GM18519 (cell line): Measurements from ENCODE around the gene TRAF2.
A peak's percentile ranks its signal among the peaks of the same experiment; 100 is the strongest.

ENCODE experiments used
- ATAC-seq: cut with Tn5 transposase; IDR thresholded peaks from one replicate; pipeline ENCODE4 v1.9.1; 2021; ENCODE audit warnings: mild to moderate bottlenecking, moderate library complexity; ENCODE audit not compliant: unreplicated experiment, low FRiP score

The TRAF2 gene

GRCh38 chr9:136931611-136932130, 45.4 kb downstream of the TRAF2 start:
- no peak for ATAC-seq

DNA sequence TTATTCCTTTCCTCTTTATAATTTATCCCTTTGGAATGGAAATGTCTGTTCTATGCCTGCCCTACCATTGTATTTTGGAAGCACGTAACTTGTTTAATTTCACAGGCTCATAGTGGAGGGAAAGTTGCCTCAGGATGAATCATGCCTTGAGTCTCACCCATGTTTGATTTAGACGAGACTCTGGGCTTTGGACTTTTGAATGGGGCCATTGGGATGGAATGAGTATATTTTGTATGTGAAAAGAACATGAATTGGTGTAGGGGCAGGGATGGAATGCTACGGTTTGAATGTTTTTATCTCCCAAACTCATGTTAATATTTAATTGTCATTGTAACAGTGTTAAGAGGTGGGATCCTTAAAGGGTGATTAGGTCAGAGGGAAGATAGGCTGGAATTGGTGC, 48.0 kb downstream of the TRAF2 start:
- no peak for ATAC-seq

DNA sequence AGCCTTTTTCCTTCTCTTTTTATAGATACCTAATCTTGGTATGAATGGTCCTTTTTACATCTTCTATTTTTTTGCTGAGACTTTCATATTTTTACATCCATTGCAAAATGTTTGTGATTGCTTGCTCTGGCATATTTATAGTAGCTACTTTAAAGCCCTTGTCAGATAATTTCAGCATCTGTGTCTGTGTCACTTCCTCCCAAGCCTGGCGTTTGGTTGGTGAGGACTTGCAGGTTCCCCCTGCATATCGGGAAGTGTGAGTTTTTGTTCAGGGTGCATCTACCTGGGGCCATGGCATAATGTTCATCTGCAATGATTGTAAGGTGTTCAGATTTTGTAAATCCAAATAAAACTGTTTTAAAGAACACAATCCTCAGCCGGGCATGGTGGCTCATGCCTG, 49.3 kb downstream of the TRAF2 start:
- no peak for ATAC-seq

DNA sequence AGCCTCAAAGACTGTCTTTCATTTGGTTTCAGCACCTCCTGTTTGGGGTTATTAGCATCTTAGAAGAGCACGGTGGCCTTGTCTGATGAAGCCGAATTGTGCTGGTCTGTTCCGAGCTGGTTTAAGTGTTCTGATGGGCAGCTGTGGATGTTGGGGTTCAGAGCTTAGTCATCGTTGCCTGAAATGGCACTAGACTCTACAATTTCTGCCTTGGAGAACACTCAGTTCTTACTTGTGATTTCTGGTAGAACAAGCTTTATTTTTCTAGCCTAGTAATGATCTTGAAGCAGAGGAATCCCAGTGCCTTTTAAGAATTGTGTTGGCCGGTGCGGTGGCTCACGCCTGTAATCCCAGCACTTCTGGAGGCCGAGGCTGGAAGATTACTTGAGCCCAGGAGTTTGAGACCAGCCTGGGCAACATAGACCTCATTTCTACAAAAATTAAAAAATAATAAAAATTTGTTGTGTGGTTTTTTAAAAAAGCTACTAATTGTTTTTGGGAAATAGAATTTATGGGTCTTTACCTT, 50.4 kb downstream of the TRAF2 start:
- ATAC-seq, result no peak

DNA sequence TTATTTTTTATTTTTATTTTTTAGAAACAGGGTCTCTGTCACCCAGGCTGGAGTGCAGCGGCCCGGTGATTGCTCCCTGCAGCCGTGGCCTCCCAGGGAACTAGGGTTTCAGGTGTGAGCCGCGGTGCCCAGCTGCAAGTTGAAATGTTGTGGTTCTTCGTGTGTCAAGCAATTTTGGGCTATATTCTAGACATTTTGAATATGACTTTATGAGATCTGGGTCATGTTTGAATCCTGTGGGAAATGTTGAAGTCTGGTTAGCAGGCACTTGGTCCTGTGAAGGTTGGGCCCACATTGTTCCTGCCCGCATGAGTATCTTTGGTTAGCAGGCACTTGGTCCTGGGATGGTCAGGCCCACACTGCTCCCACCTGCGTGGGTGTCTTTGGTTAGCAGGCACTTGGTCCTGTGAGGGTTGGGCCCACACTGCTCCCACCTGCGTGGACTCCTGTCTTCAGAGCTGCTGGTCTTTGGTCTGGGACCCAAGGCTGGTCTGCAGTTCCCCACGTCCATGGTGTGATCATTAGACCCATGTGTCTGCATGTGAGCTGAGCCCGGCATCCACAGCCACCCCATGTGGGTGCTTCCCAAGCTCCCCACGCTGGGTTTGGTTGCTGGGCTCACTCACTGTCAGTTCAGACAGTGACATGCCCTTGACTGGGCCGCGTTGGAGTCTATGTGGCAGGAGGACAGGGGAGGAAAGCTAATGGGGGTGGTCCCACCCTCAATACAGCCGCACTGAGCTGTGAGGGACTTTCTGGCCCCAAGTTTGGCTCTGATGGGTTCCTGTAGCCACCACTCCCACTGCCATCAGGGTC, 51.1 kb downstream of the TRAF2 start:
- no peak for ATAC-seq

DNA sequence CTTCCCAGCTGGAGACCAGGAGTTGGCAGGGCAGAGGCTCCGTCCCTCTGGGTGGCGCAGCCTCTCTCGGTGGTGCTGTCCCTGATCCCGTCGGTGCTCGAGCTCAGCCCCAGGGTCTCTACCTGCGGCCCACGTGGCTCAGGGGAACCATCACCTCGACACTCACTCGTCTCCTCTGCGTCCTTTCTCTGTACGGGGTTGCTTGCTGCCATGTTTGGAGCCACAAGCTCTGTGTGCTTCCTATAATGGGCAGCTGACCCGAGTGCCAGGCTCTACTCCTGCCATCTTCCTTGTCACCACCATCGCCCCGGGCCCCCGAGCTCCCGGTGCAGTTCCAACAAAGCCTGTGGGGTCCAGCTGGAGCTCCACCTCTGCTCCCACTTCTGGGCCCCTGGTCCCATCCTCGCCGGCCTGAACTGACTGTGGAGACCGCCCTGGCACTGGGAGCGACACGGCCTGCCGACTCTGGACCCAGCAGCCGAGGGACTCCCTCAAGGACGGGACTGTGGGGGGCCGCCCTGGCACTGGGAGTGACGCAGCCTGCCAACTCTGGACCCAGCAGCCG, 53.2 kb downstream of the TRAF2 start:
- no peak for ATAC-seq

- no peak for ATAC-seq
Measured at GRCh38 chr9:136939996-136940525, 53.7 kb downstream of the TRAF2 start.

- ATAC-seq, result no peak
Measured at GRCh38 chr9:136940526-136941230, 54.4 kb downstream of the TRAF2 start.

- no peak for ATAC-seq
Measured at GRCh38 chr9:136941231-136942111, 55.2 kb downstream of the TRAF2 start.

- no peak for ATAC-seq
Measured at GRCh38 chr9:136942112-136942880, 56.0 kb downstream of the TRAF2 start.

GRCh38 chr9:136942881-136943230, 56.5 kb downstream of the TRAF2 start:
- no peak for ATAC-seq

- peak; percentile 2 for ATAC-seq
Measured at GRCh38 chr9:136943291-136944211, 57.2 kb downstream of the TRAF2 start.

- ATAC-seq, result peak; percentile 23
Measured at GRCh38 chr9:136944212-136944518, 57.8 kb downstream of the TRAF2 start.

DNA sequence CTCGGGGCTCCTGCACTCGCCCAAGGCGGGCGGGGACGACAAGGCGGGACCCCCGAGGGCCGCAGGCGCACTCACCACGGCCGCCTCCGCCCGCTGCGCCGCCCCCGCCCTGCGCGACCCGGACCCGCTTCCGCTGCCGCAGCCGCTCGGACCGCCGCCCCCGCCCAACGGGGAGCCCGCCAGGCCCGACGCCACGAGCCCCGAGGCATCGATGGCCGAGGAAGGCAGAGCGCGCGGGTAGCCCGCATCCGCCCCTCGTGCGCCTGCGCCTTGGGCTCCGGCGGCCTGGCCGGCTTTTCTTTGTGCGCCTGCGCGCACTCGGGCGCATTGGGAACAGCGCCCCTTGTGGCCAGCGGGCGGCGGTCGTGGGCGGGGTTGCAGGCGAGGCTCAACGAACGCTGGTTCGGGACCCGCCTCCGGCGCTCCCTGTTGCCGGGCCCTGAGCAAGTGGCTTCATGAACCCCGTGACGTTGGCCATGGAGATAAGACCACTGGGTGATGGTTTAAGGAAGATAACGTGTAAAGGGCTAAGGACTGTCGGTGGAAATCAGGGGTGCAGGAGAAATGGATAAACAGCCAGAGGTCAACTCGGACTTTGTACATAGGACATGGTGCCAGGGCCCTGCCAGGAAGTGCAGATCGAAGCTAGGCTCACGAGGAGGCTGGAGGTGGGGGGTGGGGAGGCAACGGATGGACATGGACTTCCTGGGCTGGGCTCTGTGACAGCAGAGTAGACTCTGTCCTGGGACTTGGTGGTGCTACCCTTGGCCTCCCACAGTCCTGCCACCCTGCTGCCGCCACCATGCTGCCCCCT, 58.4 kb downstream of the TRAF2 start, which contains the start of the genes C8G and FBXW5:
C8G (plus strand) TSS at position 725 of the 814 bp plus-strand sequence; CDS start at position 803, 78 bp downstream.
FBXW5 (minus strand) TSS at position 220 of the 814 bp plus-strand sequence. CDS start 655 bp downstream, outside the sequence.
- ATAC-seq, result peak; percentile 40

- no peak for ATAC-seq
Measured at GRCh38 chr9:136945333-136946227, 59.3 kb downstream of the TRAF2 start.
